ENCODE results near the gene SIDT2. TPM values are rescaled to one million over a fixed set of nuclear protein-coding genes. Genes with fewer than 3 reads are reported as not detected.

The SIDT2 gene
- total RNA-seq, 1 donor from 2014 or later = 16.2 TPM

GRCh38 chr11:117187799-117188481 lies 9.4 kb downstream of the SIDT2 start:
- Histone ChIP-seq H3K4me1 (ENCODE audit: control insufficient read depth in 3 of 3, insufficient read depth in 3 of 3, low read length in 3 of 3) (peaks cover 0 to 2% (median 0%) of the 10 kb centered on the region in 3 donors), H3K9ac (ENCODE audit: low read depth in 1 of 3, low read length in 3 of 3) (no peak overlapping the region), H3K27ac (ENCODE audit: low read depth, low read length) (no peak overlapping the region), H3K4me3 (ENCODE audit: low read length in 3 of 3) (no peak overlapping the region), H3K9me3 (ENCODE audit: control insufficient read depth in 3 of 3, low read length in 3 of 3) (no peaks in the 10 kb centered on the region), H3K36me3 (ENCODE audit: control insufficient read depth in 3 of 3, insufficient read depth in 3 of 3, low read length in 3 of 3) (peaks cover 68 to 76% (median 74%) of the 10 kb centered on the region in 3 donors), H3K27me3 (ENCODE audit: control insufficient read depth in 3 of 3, insufficient read depth in 3 of 3, low read length in 3 of 3) (no peaks in the 10 kb centered on the region)

- no peak overlapping the region for H3K27ac ChIP-seq (ENCODE audit: low read depth, low read length)
- H3K27me3 ChIP-seq (ENCODE audit: control insufficient read depth in 3 of 3, insufficient read depth in 3 of 3, low read length in 3 of 3) = no peaks in the 10 kb centered on the region
- H3K9me3 ChIP-seq (ENCODE audit: control insufficient read depth in 3 of 3, low read length in 3 of 3) = no peaks in the 10 kb centered on the region
- no peak overlapping the region for H3K4me3 ChIP-seq (ENCODE audit: low read length in 3 of 3)
- no peak overlapping the region for H3K9ac ChIP-seq (ENCODE audit: low read depth in 1 of 3, low read length in 3 of 3)
- peaks cover 0 to 2% (median 0%) of the 10 kb centered on the region in 3 donors for H3K4me1 ChIP-seq (ENCODE audit: control insufficient read depth in 3 of 3, insufficient read depth in 3 of 3, low read length in 3 of 3)
- peaks cover 70 to 80% (median 79%) of the 10 kb centered on the region in 3 donors for H3K36me3 ChIP-seq (ENCODE audit: control insufficient read depth in 3 of 3, insufficient read depth in 3 of 3, low read length in 3 of 3)
These were observed 10.1 kb downstream of the SIDT2 start for GRCh38 chr11:117188620-117189081.

- no peak overlapping the region for H3K27ac ChIP-seq (ENCODE audit: low read depth, low read length)
These were observed 10.8 kb downstream of the SIDT2 start for GRCh38 chr11:117189191-117189940.

GRCh38 chr11:117189941-117190544 lies 11.5 kb downstream of the SIDT2 start:
- Histone ChIP-seq H3K36me3 (ENCODE audit: control insufficient read depth in 3 of 3, insufficient read depth in 3 of 3, low read length in 3 of 3) (peaks cover 62 to 74% (median 73%) of the 10 kb centered on the region in 3 donors), H3K4me3 (ENCODE audit: low read length in 3 of 3) (no peak overlapping the region), H3K4me1 (ENCODE audit: control insufficient read depth in 3 of 3, insufficient read depth in 3 of 3, low read length in 3 of 3) (peaks cover 0 to 6% (median 4%) of the 10 kb centered on the region in 3 donors), H3K27ac (ENCODE audit: low read depth, low read length) (no peak overlapping the region), H3K9ac (ENCODE audit: low read depth in 1 of 3, low read length in 3 of 3) (no peak overlapping the region), H3K9me3 (ENCODE audit: control insufficient read depth in 3 of 3, low read length in 3 of 3) (no peaks in the 10 kb centered on the region), H3K27me3 (ENCODE audit: control insufficient read depth in 3 of 3, insufficient read depth in 3 of 3, low read length in 3 of 3) (no peaks in the 10 kb centered on the region)

More at GRCh38 chr11:117189191-117189940, 10.8 kb downstream of the SIDT2 start:
- Histone ChIP-seq H3K27me3 (ENCODE audit: control insufficient read depth in 3 of 3, insufficient read depth in 3 of 3, low read length in 3 of 3) (no peaks in the 10 kb centered on the region), H3K4me3 (ENCODE audit: low read length in 3 of 3) (no peak overlapping the region), H3K9ac (ENCODE audit: low read depth in 1 of 3, low read length in 3 of 3) (no peak overlapping the region), H3K36me3 (ENCODE audit: control insufficient read depth in 3 of 3, insufficient read depth in 3 of 3, low read length in 3 of 3) (peaks cover 63 to 74% (median 73%) of the 10 kb centered on the region in 3 donors), H3K4me1 (ENCODE audit: control insufficient read depth in 3 of 3, insufficient read depth in 3 of 3, low read length in 3 of 3) (peaks cover 0 to 4% (median 4%) of the 10 kb centered on the region in 3 donors), H3K9me3 (ENCODE audit: control insufficient read depth in 3 of 3, low read length in 3 of 3) (no peaks in the 10 kb centered on the region)

- H3K36me3 ChIP-seq (ENCODE audit: control insufficient read depth in 3 of 3, insufficient read depth in 3 of 3, low read length in 3 of 3) = peaks cover 61 to 74% (median 68%) of the 10 kb centered on the region in 3 donors
- H3K4me1 ChIP-seq (ENCODE audit: control insufficient read depth in 3 of 3, insufficient read depth in 3 of 3, low read length in 3 of 3) = peaks cover 0 to 6% (median 4%) of the 10 kb centered on the region in 3 donors
- H3K27me3 ChIP-seq (ENCODE audit: control insufficient read depth in 3 of 3, insufficient read depth in 3 of 3, low read length in 3 of 3) = no peaks in the 10 kb centered on the region
- no peak overlapping the region for H3K9ac ChIP-seq (ENCODE audit: low read depth in 1 of 3, low read length in 3 of 3)
- H3K4me3 ChIP-seq (ENCODE audit: low read length in 3 of 3) = no peak overlapping the region
- H3K9me3 ChIP-seq (ENCODE audit: control insufficient read depth in 3 of 3, low read length in 3 of 3) = no peaks in the 10 kb centered on the region
- H3K27ac ChIP-seq (ENCODE audit: low read depth, low read length) = no peak overlapping the region
These were observed 13.3 kb downstream of the SIDT2 start for GRCh38 chr11:117191680-117192400.

- peaks cover 58 to 70% (median 62%) of the 10 kb centered on the region in 3 donors for H3K36me3 ChIP-seq (ENCODE audit: control insufficient read depth in 3 of 3, insufficient read depth in 3 of 3, low read length in 3 of 3)
- H3K27ac ChIP-seq (ENCODE audit: low read depth, low read length) = no peak overlapping the region
These were observed 13.9 kb downstream of the SIDT2 start for GRCh38 chr11:117192401-117192875.

GRCh38 chr11:117193130-117194020 lies 14.8 kb downstream of the SIDT2 start:
- no peaks in the 10 kb centered on the region for H3K9me3 ChIP-seq (ENCODE audit: control insufficient read depth in 3 of 3, low read length in 3 of 3)
- H3K27ac ChIP-seq (ENCODE audit: low read depth, low read length) = no peak overlapping the region
- no peak overlapping the region for H3K9ac ChIP-seq (ENCODE audit: low read depth in 1 of 3, low read length in 3 of 3)
- H3K36me3 ChIP-seq (ENCODE audit: control insufficient read depth in 3 of 3, insufficient read depth in 3 of 3, low read length in 3 of 3) = peaks cover 52 to 63% (median 53%) of the 10 kb centered on the region in 3 donors
- H3K27me3 ChIP-seq (ENCODE audit: control insufficient read depth in 3 of 3, insufficient read depth in 3 of 3, low read length in 3 of 3) = no peaks in the 10 kb centered on the region
- peaks cover 8 to 17% (median 9%) of the 10 kb centered on the region in 3 donors for H3K4me1 ChIP-seq (ENCODE audit: control insufficient read depth in 3 of 3, insufficient read depth in 3 of 3, low read length in 3 of 3)
- H3K4me3 ChIP-seq (ENCODE audit: low read length in 3 of 3) = no peak overlapping the region

More at GRCh38 chr11:117192401-117192875, 13.9 kb downstream of the SIDT2 start:
- H3K9me3 ChIP-seq (ENCODE audit: control insufficient read depth in 3 of 3, low read length in 3 of 3) = no peaks in the 10 kb centered on the region
- H3K4me3 ChIP-seq (ENCODE audit: low read length in 3 of 3) = no peak overlapping the region
- H3K9ac ChIP-seq (ENCODE audit: low read depth in 1 of 3, low read length in 3 of 3) = peak overlapping the region in 1 of 3 donors; percentile 43
- H3K4me1 ChIP-seq (ENCODE audit: control insufficient read depth in 3 of 3, insufficient read depth in 3 of 3, low read length in 3 of 3) = peaks cover 0 to 9% (median 4%) of the 10 kb centered on the region in 3 donors
- H3K27me3 ChIP-seq (ENCODE audit: control insufficient read depth in 3 of 3, insufficient read depth in 3 of 3, low read length in 3 of 3) = no peaks in the 10 kb centered on the region

- H3K36me3 ChIP-seq (ENCODE audit: control insufficient read depth in 3 of 3, insufficient read depth in 3 of 3, low read length in 3 of 3) = peaks cover 43 to 56% (median 45%) of the 10 kb centered on the region in 3 donors
- peaks cover 11 to 20% (median 12%) of the 10 kb centered on the region in 3 donors for H3K4me1 ChIP-seq (ENCODE audit: control insufficient read depth in 3 of 3, insufficient read depth in 3 of 3, low read length in 3 of 3)
- H3K9me3 ChIP-seq (ENCODE audit: control insufficient read depth in 3 of 3, low read length in 3 of 3) = no peaks in the 10 kb centered on the region
- no peak overlapping the region for H3K27ac ChIP-seq (ENCODE audit: low read depth, low read length)
- no peak overlapping the region for H3K9ac ChIP-seq (ENCODE audit: low read depth in 1 of 3, low read length in 3 of 3)
- no peak overlapping the region for H3K4me3 ChIP-seq (ENCODE audit: low read length in 3 of 3)
- peaks cover 0 to 4% (median 0%) of the 10 kb centered on the region in 3 donors for H3K27me3 ChIP-seq (ENCODE audit: control insufficient read depth in 3 of 3, insufficient read depth in 3 of 3, low read length in 3 of 3)
These were observed 15.7 kb downstream of the SIDT2 start for GRCh38 chr11:117194267-117194666.

All from skeletal muscle tissue (tissue), 4 donors.